ENCODE measurements around the gene MFAP3L.

The MFAP3L gene

DNA sequence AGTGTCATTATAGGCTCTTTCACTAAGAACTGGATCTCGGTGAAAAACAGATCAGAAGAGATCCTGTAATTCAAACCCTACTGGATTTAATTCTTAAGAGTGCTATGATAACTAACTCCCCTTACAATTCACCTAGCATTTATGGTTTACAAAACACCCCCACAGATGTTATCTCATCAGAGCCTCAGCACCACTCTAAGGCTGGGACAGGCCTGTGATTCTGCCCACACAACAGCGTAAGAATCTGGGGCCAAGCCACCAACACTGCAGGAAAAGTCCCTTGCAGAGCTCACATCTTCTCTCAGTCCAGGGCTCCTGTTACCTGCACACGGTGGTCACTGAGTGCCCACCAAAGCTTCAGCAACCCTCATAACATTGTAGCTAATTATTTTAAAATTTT is 8.9 kb downstream of the MFAP3L start:
- no peak for ATAC-seq
- TF ChIP-seq PPARA (CRISPR knock-in tag; IDR thresholded peaks at IDR 0.05; ENCODE audit: borderline replicate concordance) (no peak), RARB (CRISPR knock-in tag; IDR thresholded peaks at IDR 0.05) (no peak), ZFP30 (CRISPR knock-in tag; IDR thresholded peaks at IDR 0.05) (no peak), ZNF8 (CRISPR knock-in tag; IDR thresholded peaks at IDR 0.05) (no peak), TSHZ2 (CRISPR knock-in tag; IDR thresholded peaks at IDR 0.05) (no peak), SNAI2 (CRISPR knock-in tag; IDR thresholded peaks at IDR 0.05) (no peak), ZFP3 (CRISPR knock-in tag; IDR thresholded peaks at IDR 0.05) (no peak), ZC3H10 (CRISPR knock-in tag; IDR thresholded peaks at IDR 0.05) (no peak), PATZ1 (CRISPR knock-in tag; IDR thresholded peaks at IDR 0.05; ENCODE audit: borderline replicate concordance) (no peak), OSR1 (CRISPR knock-in tag; IDR thresholded peaks at IDR 0.05) (no peak), ARNTL (CRISPR knock-in tag; IDR thresholded peaks at IDR 0.05; ENCODE audit: borderline replicate concordance, low read depth) (no peak), GLIS3 (CRISPR knock-in tag; IDR thresholded peaks at IDR 0.05) (no peak), POU6F1 (CRISPR knock-in tag; IDR thresholded peaks at IDR 0.05; ENCODE audit: borderline replicate concordance, low read depth) (no peak), ISL1 (CRISPR knock-in tag; IDR thresholded peaks at IDR 0.05) (no peak), CSRNP3 (CRISPR knock-in tag; IDR thresholded peaks at IDR 0.05) (no peak), CSDC2 (CRISPR knock-in tag; IDR thresholded peaks at IDR 0.05) (no peak), ESRRG (CRISPR knock-in tag; IDR thresholded peaks at IDR 0.05) (no peak)
- TF ChIP-seq, protein P1, sequence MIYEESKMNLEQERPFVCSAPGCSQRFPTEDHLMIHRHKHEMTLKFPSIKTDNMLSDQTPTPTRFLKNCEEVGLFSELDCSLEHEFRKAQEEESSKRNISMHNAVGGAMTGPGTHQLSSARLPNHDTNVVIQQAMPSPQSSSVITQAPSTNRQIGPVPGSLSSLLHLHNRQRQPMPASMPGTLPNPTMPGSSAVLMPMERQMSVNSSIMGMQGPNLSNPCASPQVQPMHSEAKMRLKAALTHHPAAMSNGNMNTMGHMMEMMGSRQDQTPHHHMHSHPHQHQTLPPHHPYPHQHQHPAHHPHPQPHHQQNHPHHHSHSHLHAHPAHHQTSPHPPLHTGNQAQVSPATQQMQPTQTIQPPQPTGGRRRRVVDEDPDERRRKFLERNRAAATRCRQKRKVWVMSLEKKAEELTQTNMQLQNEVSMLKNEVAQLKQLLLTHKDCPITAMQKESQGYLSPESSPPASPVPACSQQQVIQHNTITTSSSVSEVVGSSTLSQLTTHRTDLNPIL (CRISPR knock-in tag; IDR thresholded peaks at IDR 0.05; ENCODE audit: low read depth), result no peak

- TF ChIP-seq CSRNP3 (CRISPR knock-in tag; IDR thresholded peaks at IDR 0.05) (no peak), POU6F1 (CRISPR knock-in tag; IDR thresholded peaks at IDR 0.05; ENCODE audit: borderline replicate concordance, low read depth) (no peak), ZFP30 (CRISPR knock-in tag; IDR thresholded peaks at IDR 0.05) (no peak), TSHZ2 (CRISPR knock-in tag; IDR thresholded peaks at IDR 0.05) (no peak), PPARA (CRISPR knock-in tag; IDR thresholded peaks at IDR 0.05; ENCODE audit: borderline replicate concordance) (no peak), ZFP3 (CRISPR knock-in tag; IDR thresholded peaks at IDR 0.05) (no peak), BACH2 (CRISPR knock-in tag; IDR thresholded peaks at IDR 0.05; ENCODE audit: borderline replicate concordance) (no peak), TCF4 (CRISPR knock-in tag; IDR thresholded peaks at IDR 0.05; ENCODE audit: borderline replicate concordance) (no peak)
- TF ChIP-seq, protein P1 (CRISPR knock-in tag; IDR thresholded peaks at IDR 0.05; ENCODE audit: low read depth), result no peak
- ATAC-seq, result no peak
Measured at GRCh38 chr4:170015285-170015684, 10.9 kb downstream of the MFAP3L start.
